T-helper 1 cell (primary cell): ENCODE measurements around the gene PITX1.

Experiments used
- DNase-seq, 5 donors: peaks; one replicate each; pipeline ENCODE4 v3.0.0-alpha.2; 2012 to 2020

Gene PITX1

DNA sequence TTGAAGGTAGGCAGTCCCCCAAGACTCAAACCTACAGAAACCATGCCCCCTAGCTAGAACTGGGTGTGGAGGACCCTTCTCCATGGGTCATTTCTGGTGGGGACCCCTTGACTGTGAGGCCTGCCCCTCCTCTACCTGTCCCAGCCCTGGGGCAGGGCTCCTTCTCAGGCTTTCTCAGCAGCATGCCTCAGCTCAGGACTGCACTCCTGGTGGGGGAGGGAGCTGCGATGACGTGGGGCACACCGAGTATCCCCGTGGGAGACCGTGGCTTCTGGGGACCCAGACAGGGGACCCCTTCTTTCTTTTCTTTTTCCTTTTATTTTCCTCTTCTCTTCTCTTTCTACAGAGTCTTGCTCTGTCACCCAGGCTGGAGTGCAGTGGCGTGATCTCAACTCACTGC lies 27.0 kb upstream of the PITX1 start:
- no peak for DNase-seq

DNA sequence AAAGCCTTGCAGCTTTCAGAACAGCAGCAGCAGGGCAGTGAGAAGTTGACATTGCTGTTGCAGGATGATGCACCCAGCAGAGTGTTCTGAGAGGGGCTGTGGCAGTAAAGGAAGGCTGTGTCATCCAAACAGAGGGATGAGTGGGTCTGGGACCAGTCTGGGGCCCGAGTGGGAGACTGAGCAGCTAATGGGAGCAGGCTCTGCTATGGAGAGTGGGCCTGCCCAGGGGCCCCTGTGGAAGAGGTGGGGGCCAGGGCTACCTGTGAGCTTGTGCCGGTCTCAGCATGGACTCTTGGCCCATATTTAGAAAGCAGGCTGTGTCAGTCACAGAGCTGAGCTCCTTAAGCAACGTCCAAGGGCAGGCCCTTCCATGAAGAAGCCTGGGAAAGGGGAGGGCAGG lies 26.0 kb upstream of the PITX1 start:
- DNase-seq: no peak

DNA sequence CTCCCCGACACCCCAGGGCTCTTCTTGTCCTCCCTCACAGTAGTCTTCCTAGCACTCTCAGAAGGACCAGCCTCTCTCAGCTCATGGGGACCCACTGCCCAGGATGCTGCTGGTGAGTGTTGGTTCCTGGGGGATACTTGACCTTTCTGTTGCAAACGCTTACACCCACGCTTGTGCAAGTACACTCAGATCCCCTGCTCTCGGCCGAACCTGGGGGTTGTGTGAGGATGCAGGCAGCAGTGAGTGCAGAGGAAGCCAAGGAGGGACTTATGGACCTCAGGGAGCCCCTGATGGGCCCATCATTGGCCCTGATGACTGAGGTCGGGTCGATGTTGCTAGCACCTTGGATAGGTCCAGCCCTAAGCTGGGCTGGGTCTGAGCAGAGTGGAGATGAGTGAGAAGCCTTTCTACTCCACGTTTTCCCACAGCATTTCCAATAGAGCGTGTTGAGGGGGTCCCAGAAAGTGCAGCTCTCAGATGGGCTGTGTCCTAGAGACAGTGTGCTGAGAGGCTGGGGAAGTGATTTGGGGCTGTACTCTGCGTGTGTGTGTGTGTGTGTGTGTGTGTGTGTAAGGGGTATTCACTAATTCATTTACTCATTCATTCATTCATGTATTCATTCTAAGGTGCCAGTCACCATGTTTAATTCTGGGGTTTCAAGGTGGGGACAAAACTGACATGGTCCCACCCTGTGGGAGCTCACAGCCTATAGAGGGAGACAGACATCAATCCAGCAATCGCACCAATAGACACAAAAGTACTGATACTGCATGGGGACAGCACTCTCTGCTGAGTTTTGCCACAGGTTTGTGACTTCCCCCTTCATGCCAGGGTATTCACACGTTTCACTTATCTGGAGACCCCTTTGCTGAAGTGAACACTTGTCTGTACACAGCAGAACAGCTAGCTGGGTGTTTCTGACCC lies 25.2 kb upstream of the PITX1 start:
- no peak for DNase-seq

DNA sequence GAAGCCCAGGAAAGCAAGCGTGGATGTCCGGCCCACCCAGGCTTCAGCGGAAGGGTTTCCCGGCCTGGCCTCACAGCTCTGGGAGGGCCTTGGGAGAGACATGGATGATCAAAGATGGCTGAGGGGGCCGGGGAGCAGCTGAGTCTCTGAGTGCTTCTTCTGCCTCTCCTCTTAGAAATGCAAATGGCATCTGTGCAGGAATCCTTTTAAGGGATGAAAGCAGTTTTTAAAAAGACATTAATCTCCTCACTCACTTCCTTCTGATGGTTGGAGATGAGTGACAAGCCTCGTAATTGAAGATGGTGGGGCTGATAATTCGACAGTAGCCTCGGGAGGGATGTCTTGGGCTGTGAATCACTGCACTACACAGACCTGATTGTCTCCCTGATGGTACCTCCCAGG lies 24.3 kb upstream of the PITX1 start:
- DNase-seq: no peak

GRCh38 chr5:135057233-135057632 lies 23.2 kb upstream of the PITX1 start:
- DNase-seq: no peak

GRCh38 chr5:135056316-135057030 lies 22.4 kb upstream of the PITX1 start:
- DNase-seq: no peak

DNA sequence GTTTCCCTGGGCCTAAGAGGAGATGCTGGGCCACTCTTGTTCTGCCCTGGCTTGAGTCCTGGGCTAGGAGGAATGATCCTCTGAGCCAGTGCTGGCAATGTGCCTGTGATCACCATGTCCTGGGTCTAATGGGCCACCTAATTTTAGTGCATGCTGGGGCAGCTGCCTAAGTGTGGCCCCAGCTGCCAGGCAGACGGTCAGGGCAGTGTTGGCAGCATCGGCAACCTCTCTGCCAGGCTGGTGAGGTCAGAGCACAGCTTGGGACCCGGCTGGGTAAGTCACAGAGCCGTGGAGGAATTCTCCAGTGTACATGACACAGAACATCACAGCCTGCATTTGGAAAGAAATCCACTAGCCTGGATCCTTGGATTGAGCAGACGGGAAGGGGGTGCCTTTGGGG lies 21.4 kb upstream of the PITX1 start:
- DNase-seq: no peak

GRCh38 chr5:135054546-135054945 lies 20.5 kb upstream of the PITX1 start:
- no peak for DNase-seq

- no peak for DNase-seq
These were observed 20.0 kb upstream of the PITX1 start for GRCh38 chr5:135053989-135054388.

DNA sequence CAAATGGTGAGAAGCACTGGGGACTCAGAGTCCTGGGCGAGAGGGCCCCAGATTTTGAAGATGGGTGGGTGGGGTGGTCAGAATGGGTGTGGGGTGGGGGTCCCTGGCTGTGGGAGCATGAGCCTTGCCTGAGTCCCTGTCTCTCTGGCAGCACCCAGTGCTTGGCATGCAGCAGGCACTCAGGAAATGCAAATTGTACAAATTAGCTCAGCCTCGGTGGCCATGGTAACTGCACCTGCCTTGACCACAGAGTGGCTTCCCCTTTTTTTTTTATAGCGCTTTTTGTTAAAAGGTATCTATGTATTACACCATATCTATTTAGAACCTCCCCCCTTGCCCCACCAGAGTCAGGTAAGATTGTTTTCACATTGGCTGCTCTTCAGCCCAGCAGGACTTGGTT lies 19.2 kb upstream of the PITX1 start:
- DNase-seq: no peak

DNA sequence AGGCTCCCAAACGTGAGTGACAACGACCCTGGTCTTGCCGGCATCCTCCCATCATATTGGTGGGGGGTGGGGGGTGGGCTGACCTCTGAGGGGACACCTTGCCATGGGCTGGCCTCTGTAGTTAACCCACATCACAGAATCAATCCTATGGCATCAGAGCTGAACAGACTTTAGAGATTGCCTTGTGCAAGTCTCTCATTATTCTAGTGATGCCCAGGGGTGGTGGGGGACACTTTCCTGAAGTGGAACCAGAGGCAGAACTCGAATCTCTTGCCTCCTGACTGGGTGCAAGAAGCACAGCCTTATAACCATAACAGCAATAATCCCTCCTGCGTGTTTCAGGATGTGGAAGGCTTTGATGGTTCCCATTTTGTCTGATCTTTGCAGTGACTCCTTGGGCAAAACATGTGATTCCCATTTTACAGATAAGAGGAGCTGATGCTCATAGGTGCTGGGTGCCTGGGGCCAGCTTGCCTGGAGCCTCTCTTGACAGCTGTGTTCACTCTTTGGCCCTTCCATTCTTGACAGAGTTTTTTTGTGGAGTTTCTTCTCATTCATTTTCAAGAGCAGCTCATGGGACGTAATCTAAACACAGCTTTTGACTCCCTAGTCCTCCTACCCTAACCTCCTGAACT lies 18.6 kb upstream of the PITX1 start:
- no peak for DNase-seq

GRCh38 chr5:135051872-135052271 lies 17.8 kb upstream of the PITX1 start:
- DNase-seq: no peak

DNA sequence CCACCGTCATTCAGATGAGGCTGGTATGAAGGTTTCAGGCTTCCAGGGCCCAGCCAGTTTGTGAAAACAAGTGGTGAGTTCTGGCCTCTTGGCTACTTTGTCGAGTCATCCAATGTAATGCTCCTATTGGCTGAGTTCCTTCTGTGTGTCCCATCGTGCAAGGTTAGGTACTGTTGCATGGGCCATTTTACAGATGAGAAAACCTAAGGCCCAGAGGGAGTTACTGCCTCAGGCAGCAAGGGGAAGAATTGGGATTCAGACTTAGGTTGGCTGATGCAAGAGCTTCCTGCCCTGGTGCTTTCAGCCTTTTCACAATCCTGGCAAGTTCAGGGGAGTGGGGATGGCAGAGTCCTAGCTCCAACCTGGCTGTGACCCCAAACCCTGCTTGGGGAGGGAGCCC lies 17.4 kb upstream of the PITX1 start:
- no peak for DNase-seq

GRCh38 chr5:135050244-135050767 lies 16.3 kb upstream of the PITX1 start:
- DNase-seq: no peak

DNA sequence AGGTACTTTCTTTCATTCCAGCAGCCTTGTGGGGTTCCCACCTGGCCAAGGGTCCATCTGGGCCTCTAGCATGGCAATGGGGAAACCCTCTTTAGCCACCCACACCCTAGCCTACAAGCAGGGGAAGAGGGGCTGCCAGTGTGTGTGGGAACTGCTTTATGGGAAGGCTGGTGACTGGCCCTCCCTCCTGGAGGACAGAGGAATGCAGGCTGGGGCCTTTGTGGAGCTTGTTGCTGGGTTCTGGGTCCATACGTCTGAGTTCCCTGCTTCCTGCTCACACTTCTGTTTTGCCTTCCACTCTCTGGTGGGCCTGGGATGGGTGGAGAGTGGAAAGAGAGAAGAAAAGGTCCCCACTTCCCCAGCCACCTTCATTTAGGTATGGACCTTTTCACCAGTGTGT lies 14.9 kb upstream of the PITX1 start:
- no peak for DNase-seq

DNA sequence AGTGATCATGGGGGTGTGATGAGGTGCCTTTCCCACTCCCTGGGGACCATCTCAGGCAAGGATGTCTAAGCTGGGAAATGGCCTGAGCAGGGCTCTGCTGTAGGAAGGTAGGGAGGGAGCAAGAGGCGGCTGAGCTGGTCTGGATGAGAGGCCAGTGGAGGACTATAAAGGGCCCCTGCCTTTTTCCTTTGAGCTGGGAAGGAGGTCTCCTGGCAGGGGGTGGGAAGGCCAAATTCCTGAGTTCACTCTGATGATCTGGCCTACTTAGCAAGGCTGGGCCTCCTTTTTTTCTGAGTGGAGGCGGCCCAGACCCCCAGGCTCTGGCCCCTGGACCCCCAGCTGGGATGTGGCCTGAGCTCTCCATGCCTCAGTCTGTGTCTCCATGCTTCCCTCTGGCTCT lies 14.3 kb upstream of the PITX1 start:
- no peak for DNase-seq

- DNase-seq: no peak
These were observed 13.3 kb upstream of the PITX1 start for GRCh38 chr5:135047347-135047695.

- no peak for DNase-seq
These were observed 12.8 kb upstream of the PITX1 start for GRCh38 chr5:135046661-135047346.

DNA sequence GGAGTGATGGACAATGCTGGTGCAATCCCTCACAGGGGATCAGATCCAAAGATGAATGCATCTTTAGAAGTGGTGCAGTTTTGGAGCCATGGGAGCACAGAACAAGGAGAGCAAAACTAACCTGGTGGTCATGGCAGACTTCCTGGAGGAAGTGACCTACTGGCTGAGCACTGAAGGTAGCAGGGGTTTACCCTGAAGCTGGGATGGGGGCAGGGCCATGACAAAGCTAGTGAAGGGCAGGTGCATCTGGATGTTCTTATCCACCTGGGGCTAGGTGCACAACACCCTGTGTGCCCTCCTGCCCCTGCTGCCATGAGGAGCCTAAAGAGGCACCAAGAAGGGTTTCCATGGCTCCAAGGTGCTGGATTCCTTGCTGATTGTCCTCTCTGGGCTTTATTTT lies 11.5 kb upstream of the PITX1 start:
- DNase-seq: no peak

GRCh38 chr5:135042595-135042994 lies 8.6 kb upstream of the PITX1 start:
- DNase-seq: no peak

GRCh38 chr5:135041726-135042125 lies 7.7 kb upstream of the PITX1 start:
- no peak for DNase-seq

DNA sequence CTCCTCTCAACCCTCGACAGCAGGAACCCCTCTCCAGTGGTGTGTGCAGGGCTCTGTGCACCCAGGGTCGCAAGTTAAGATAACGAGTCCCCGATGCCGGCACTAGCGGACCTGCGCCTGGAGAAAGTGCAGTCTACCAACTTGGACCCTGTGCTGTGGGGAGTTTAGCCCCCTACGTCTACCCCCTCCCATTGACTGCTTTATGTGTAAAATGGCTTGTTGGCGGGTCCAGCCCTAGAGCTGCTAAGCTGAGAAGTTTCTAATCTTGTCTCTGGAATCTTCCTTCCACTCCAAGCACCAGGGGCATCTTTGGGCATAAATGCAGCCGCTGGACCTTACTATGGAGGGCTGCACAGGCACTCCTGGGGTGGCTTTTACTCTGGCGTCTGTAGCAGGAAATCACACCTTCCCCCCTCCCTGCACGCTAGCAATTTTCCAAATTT lies 7.1 kb upstream of the PITX1 start:
- no peak for DNase-seq
